AG04449 (cell line): Measurements from ENCODE around the gene TECR.

Experiments used
- CTCF ChIA-PET: fragments of 350-600 bp; formaldehyde crosslinking; extraction: SDS; loops from one replicate; lab custom pipeline; 2021; ENCODE audit warnings: antibody characterized with exemption; lab: Yijun Ruan, JAX
- POLR2A ChIA-PET: fragments of 400-600, 350-600 bp; formaldehyde crosslinking; extraction: SDS; loops from one replicate; lab custom pipeline; 2020; ENCODE audit warnings: antibody characterized with exemption, inconsistent platforms; lab: Yijun Ruan, JAX
- DNase-seq: peaks from one replicate; pipeline ENCODE4 v3.0.0-alpha.2; 2010; ENCODE audit warnings: low read depth, low spot score
- H3K4me3 ChIP-seq: 2 replicates; pipeline ENCODE4 v1.5.1; 2011; ENCODE audit warnings: low read depth, mild to moderate bottlenecking, control low read depth, low read length
- CTCF ChIP-seq: IDR thresholded peaks from one replicate; pipeline ENCODE4 v1.5.1; 2011; ENCODE audit warnings: mild to moderate bottlenecking, moderate library complexity, low read length, control low read depth, inconsistent platforms; ENCODE audit not compliant: insufficient read depth; ENCODE audit errors: missing control alignments

The TECR gene

GRCh38 chr19:14515501-14516047, 13.8 kb upstream of the TECR start:
- no peak for TF ChIP-seq CTCF
- POLR2A ChIA-PET, result no interaction called here
- CTCF ChIA-PET, result interaction anchor here (1.4 to 2.0 kb wide), 2 partner anchors 11 to 30 kb away, joined by 3 to 13 read pairs; no protein-coding TSS in a partner anchor
- no peak for DNase-seq
- H3K4me3 ChIP-seq, result no peak overlapping the region; the same call in 1 of the 2 replicates

DNA sequence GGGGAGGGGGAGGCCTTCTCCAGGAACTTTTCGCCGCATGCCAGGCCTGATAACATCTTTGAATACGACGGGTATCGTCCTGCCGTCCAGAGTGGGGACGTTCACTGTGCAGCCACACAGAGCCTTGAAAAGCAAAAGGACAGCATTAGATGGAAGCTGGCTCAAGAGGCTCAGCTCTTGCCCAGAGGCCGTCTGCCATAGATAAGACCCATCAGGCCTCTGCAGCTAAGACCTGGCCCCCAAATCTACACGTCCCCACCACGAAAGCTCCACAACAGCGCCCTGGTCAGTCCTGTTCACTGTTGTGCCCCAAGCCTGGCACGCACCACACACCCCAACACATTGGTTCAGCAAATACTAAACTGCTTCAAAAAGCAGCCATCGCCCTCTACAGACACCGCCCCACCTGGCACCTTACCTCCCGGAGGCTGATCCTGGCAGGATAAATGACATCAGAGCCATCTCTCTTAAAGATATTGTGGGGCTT, 13.3 kb upstream of the TECR start:
- ChIA-PET CTCF (interaction anchor here (1.4 to 2.0 kb wide), 2 partner anchors 11 to 30 kb away, joined by 3 to 13 read pairs; no protein-coding TSS in a partner anchor), POLR2A (no interaction called here)
- peak overlapping the region; percentile 96 for H3K4me3 ChIP-seq
- TF ChIP-seq CTCF, result no peak
- DNase-seq, result no peak

GRCh38 chr19:14516746-14517438, 12.5 kb upstream of the TECR start:
- DNase-seq, result no peak
- TF ChIP-seq CTCF, result no peak
- peak overlapping the region; percentile 96 for H3K4me3 ChIP-seq
- CTCF ChIA-PET, result interaction anchor here (1.4 to 2.0 kb wide), 2 partner anchors 12 to 31 kb away, joined by 3 to 13 read pairs; no protein-coding TSS in a partner anchor
- POLR2A ChIA-PET, result interaction anchor here (0.6 to 2.6 kb wide), 7 partner anchors 7 to 47 kb away, joined by 3 to 34 read pairs (median 6); partner anchors contain the start of genes GIPC1 and PTGER1

DNA sequence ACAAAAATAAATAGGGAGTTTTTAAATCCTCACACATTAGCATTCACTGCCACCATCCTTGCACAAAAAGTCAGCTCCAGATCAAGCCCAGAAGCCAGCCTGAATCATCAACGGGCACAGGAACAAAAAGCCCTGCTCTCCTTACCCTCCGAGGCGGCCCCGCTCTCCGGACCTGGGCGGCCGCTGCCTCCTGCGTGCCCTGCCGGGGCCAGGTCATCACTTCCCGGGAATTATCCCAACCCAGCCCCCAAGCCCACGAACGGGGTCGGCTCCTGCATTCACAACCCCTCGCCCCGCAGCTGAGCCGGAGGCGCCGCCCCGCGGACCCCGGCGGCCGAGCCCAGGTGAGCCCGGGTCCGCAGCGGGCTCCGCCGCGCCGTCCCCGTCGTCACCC, 12.0 kb upstream of the TECR start:
- peak overlapping the region; percentile 96 for H3K4me3 ChIP-seq
- POLR2A ChIA-PET, result interaction anchor here (1.0 to 2.6 kb wide), 13 partner anchors 8 to 136 kb away, joined by 3 to 34 read pairs (median 5); partner anchors contain the start of genes ADGRE5, DDX39A, GIPC1 and PTGER1
- CTCF ChIA-PET, result interaction anchor here (1.0 to 1.2 kb wide), 2 partner anchors 37 to 39 kb away, joined by 3 to 4 read pairs; no protein-coding TSS in a partner anchor
- no peak for TF ChIP-seq CTCF
- no peak for DNase-seq

GRCh38 chr19:14517840-14518505, 11.4 kb upstream of the TECR start, which contains the start of gene DNAJB1:
TSS of gene DNAJB1 (minus strand) at chr19:14518397. CDS start at chr19:14518349, 48 bp downstream.
- peak within 1 kb of the TSS; percentile 96 for H3K4me3 ChIP-seq
- CTCF ChIA-PET, result interaction anchor here (1.0 to 1.6 kb wide), 3 partner anchors 10 to 38 kb away, joined by 3 to 4 read pairs (median 4); no protein-coding TSS in a partner anchor
- TF ChIP-seq CTCF, result no peak
- POLR2A ChIA-PET, result interaction anchor here (0.5 to 2.6 kb wide), 21 partner anchors 8 to 465 kb away, joined by 3 to 34 read pairs (median 3); partner anchors contain the start of genes ADGRE5, DDX39A, GIPC1 and NDUFB7
- no peak for DNase-seq
